ENCODE data around the gene DPP4. TPM values are rescaled to one million over a fixed set of nuclear protein-coding genes. Genes with fewer than 3 reads are reported as not detected.
"Not testable (repeated sequence)": the region's sequence is repeated elsewhere in the genome, so short reads cannot be mapped to it uniquely, and the experiment has no call there.

The DPP4 gene
- total RNA-seq, 1 donor from 2014 or later: 0.56 TPM

- no peak for ATAC-seq
These were observed 16.6 kb downstream of the DPP4 start for GRCh38 chr2:162057426-162057825.

DNA sequence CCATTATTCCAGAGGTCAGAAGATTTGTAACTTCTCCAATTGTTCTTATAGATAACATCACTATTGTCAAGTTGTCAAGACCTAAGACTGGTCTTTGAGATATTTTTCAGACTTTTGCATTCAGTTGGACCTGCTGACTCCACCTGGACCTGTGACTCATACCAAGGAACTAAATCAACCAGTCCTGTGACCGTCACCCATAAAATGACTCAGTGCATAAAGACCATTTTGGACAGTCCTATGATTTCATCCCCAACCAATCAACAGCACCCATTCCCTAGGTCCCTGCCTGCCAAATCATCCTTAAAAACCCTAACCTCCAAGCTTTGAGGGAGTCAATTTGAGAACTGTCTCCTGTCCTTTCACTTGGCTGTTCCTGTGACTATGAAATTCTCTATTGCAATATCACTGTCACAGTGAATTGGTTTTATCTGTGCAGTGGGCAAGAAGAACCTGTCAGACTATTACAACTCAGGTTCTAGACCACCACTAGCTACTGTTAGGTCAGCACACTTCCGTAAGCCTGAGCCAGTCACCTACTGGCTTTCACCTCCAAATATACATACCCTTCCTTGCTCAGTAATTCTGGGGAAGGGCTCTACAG, 17.1 kb downstream of the DPP4 start:
- ATAC-seq: peak; percentile 76

- ATAC-seq: peak; percentile 5
These were observed 20.2 kb downstream of the DPP4 start for GRCh38 chr2:162053808-162054155.

DNA sequence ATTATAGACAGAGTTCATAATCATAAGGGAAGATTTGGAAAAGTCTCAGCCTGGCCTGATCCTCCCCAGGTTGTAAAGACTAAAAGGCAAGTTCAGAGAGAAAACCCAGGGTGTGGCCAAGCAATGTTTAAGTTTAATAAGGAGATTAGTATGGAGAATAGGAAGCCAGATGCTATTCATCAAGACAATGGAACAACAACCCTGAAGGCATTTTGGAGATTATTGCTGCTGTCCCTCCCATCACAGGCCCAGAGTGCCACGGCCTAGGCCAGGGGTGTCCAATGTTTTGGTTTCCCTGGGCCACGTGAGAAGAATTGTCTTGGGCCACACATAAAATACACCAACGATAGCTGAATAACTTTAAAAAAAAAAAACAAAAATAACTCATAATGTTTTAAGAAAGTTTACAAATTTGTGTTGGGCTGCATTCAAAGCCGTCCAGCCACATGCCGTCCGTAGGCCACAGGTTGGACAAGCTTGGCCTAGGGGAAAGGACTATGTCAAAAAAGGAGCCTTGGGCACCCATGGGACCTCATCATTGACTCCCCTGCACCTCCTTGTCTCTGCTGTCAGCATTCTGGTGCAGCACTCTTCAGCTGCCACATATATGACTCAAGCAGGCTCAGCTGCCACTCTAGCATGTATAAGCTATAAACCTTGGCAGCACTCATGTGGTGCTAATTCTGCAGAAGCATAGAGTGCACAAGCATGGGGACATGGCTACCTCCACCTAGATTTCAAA, 20.8 kb downstream of the DPP4 start:
- ATAC-seq: peak; percentile 64

- ATAC-seq: peak; percentile 59
These were observed 23.5 kb downstream of the DPP4 start for GRCh38 chr2:162050513-162050961.

- not testable (repeated sequence) for ATAC-seq
These were observed 24.9 kb downstream of the DPP4 start for GRCh38 chr2:162049089-162049488.

- ATAC-seq: no peak
These were observed 29.4 kb downstream of the DPP4 start for GRCh38 chr2:162044586-162044985.

- ATAC-seq: no peak
These were observed 30.9 kb downstream of the DPP4 start for GRCh38 chr2:162043132-162043531.

- ATAC-seq: no peak
These were observed 32.5 kb downstream of the DPP4 start for GRCh38 chr2:162041485-162041884.

- ATAC-seq: no peak
These were observed 35.3 kb downstream of the DPP4 start for GRCh38 chr2:162038725-162039124.

- no peak for ATAC-seq
These were observed 36.1 kb downstream of the DPP4 start for GRCh38 chr2:162037886-162038285.

DNA sequence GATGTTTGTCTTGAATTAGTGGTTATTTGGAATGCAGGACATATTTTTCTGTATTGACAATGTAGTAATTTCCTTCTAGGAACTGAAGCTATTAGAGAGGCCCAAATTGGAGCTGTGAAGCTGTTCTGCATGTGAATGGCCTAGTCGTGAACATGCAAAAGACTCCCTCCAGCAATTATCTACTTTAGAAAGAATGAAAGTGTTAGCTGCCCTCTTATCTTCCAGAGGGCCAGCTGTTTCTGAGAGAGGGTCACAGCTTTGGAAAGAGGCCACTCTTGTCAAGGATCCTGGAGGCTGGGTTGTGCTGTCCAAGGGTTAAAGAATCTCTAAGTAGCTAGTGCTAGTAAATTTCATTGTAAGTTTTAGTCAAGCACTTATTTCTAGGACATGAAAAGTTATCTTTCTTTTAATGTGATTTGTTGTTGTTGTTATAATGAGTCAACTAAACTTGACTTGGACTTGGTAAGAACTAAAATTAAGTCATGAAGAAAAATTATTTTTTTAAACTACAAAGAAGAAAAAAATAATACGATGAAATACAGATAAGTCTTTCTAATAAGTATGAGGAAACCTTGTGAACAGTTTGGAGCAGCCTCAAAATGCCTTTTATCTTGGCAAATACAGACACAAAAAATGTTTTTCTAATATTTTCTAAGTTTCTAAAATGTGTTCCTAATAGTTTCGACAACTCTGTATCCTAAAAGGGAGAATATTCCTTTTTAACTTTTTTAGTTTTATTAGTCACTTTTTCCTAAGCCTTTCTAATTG, 36.8 kb downstream of the DPP4 start:
- ATAC-seq: no peak

GRCh38 chr2:162035981-162036380, 38.0 kb downstream of the DPP4 start:
- no peak for ATAC-seq

DNA sequence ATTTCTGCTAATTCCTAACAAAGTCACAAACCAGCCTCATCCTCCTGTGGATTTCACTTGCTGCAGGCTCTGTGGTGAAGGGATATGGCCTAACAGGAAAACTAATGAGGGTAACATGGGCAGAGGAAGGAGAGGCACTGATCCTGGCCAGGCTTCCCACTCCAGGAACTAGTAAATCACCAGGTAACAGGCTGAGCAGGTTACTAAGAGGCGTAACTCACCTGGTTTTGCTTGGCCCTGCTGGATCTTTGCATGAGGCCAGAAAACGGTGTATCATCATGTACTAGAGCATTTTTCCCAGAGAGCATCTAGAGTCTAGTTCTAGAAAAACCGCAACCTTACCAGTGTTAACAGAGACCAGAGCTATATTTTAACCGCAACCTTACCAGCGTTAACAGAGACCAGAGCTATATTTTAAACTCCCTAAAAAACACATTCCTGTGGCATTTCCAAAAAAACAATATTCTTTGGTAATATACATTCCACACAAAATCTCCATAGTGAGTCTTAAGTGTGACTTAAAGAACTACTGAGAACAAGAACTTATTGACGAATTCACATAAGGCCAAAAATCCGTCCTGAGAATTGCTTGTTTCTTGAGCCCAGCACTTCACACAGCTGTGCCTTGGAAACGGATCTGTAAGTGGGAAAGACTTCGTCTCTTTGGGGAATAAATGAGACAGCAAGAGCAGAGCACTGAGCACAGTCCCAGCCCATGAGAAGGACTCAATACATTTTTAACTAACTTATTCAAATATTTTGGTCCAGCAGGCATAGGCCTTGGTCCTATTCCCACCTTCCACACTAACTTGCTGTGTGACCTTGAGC, 43.4 kb downstream of the DPP4 start:
- peak; percentile 80 for ATAC-seq

DNA sequence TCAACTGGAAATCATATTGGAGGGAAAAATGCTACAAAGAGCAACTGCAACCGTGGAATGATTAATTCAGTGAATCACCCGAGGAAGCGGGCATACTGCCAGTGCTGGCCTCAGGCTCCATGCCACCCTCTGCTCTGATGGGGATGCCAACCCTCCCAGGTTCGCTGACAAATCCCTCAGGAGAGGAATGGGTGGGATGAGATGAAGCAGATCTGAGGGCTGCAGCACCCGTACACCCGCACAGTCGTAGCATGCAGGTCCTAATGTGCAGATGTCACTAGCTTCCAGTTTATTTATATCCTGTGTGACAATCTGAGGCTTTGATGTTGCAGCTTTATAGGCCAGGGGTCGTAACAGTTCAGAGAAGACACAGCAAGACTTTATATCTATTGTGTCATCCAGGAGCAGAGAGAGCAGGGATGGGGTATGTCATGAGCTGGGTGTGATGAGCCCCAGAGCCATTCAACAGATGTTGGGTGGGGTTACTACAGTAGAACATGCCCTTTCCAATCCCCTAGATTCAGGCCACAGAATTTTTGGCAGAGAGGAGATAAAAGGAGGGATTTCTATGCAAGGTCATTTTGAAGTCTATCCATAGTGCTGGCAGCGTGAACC, 44.6 kb downstream of the DPP4 start:
- peak; percentile 70 for ATAC-seq

GRCh38 chr2:162028511-162028910, 45.5 kb downstream of the DPP4 start:
- no peak for ATAC-seq

GRCh38 chr2:162025121-162025911, 48.7 kb downstream of the DPP4 start:
- no peak for ATAC-seq

- ATAC-seq: no peak
These were observed 51.6 kb downstream of the DPP4 start for GRCh38 chr2:162022290-162022945.

DNA sequence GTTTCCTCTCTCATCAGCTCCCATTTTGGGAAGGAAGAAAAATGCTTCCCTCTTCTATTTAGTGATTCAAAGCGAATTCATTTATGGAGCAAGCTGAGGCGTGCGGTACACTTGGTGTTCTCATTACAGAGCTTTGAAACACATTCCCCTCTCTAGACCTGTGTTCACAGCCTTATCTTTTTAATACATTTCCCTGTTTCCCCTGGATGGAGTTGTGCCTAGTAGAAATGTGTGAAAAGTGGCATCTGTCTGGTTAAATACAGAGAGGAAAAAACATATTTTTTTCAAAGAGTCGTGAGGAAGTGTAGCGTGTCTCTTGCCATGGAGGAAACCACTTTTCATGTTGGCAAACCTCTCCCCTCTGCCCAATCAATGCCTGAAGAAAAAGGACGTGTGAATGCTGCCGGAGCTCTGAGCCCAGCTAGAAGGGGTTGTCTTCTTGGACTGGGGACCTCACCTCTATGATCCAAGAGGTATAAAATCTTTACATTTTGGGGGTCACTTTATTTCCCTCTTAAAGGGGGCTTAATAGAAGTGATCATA, 52.4 kb downstream of the DPP4 start:
- no peak for ATAC-seq

GRCh38 chr2:162018530-162018929, 55.5 kb downstream of the DPP4 start:
- ATAC-seq: no peak

- ATAC-seq: no peak
These were observed 56.8 kb downstream of the DPP4 start for GRCh38 chr2:162017233-162017632.

Data from esophagus mucosa (tissue), 1 donor.